Neural progenitor cell (in vitro differentiated cells): Measurements from ENCODE around the gene BTBD9.

Experiments
- EZH2 ChIP-seq: fragments of 200-600 bp; sonication (generic); IDR thresholded peaks from 2 replicates; pipeline ENCODE4 v1.6.1; 2017; ENCODE audit warnings: antibody characterized with exemption, mild to moderate bottlenecking, moderate library complexity
- TF ChIP-seq, protein P1 (sequence below): fragments of 200-600 bp; sonication (generic); IDR thresholded peaks from 2 replicates; pipeline ENCODE4 v1.5.1; 2017; ENCODE audit warnings: antibody characterized with exemption, mild to moderate bottlenecking

- TF ChIP-seq, protein P1, sequence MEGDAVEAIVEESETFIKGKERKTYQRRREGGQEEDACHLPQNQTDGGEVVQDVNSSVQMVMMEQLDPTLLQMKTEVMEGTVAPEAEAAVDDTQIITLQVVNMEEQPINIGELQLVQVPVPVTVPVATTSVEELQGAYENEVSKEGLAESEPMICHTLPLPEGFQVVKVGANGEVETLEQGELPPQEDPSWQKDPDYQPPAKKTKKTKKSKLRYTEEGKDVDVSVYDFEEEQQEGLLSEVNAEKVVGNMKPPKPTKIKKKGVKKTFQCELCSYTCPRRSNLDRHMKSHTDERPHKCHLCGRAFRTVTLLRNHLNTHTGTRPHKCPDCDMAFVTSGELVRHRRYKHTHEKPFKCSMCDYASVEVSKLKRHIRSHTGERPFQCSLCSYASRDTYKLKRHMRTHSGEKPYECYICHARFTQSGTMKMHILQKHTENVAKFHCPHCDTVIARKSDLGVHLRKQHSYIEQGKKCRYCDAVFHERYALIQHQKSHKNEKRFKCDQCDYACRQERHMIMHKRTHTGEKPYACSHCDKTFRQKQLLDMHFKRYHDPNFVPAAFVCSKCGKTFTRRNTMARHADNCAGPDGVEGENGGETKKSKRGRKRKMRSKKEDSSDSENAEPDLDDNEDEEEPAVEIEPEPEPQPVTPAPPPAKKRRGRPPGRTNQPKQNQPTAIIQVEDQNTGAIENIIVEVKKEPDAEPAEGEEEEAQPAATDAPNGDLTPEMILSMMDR = no peak
- TF ChIP-seq EZH2 = no peak
Observed at GRCh38 chr6:38407192-38407591, 232.5 kb downstream of the BTBD9 start.
